OCI-LY1 (cell line): ENCODE results near the gene EIF2S3.

Experiments
- CTCF ChIP-seq: fragments of 200-600 bp; sonication (generic), shearing (Covaris generic); IDR thresholded peaks from 2 replicates; pipeline ENCODE4 v1.5.1; 2017; ENCODE audit warnings: mild to moderate bottlenecking, antibody characterized with exemption, low read length, moderate library complexity, mixed read lengths
- EZH2 ChIP-seq: fragments of 200-600 bp; sonication (generic), shearing (Covaris generic); IDR thresholded peaks from 2 replicates; pipeline ENCODE4 v1.8.0; 2017; ENCODE audit warnings: borderline replicate concordance, mixed run types, mild to moderate bottlenecking, antibody characterized with exemption, low read length, moderate library complexity, mixed read lengths

DNA sequence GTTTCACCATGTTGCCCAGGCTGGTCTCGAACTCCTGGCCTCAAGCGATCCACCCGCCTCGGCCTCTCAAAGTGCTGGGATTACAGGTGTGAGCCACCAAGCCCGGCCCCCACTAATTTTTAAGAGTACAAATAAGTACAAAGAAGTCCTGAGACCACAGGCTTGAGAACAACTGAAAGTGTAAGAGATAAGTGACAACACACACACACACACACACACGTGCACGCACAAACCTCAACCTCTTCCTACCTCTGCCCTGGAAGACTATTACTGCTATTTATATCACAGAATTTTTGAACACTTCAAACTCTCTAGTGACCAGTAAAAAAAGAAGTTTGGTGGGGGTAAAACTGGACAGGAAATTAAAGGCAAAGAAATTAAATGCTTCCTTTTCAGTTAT, 35.3 kb upstream of the EIF2S3 start:
- TF ChIP-seq CTCF (no peak), EZH2 (no peak)
